GM12892 (cell line): ENCODE data around the gene RILP.

Source experiments
- POLR2A ChIP-seq: IDR thresholded peaks from 2 replicates; pipeline ENCODE4 v1.6.1; 2011; ENCODE audit warnings: low read depth, low read length, control low read depth
- POLR2AphosphoS5 ChIP-seq: IDR thresholded peaks from 2 replicates; pipeline ENCODE4 v1.6.1; 2011; ENCODE audit warnings: low read depth, low read length, control low read depth
- TAF1 ChIP-seq: IDR thresholded peaks from 2 replicates; pipeline ENCODE4 v1.6.1; 2011; ENCODE audit warnings: low read depth, mild to moderate bottlenecking, control low read depth, low read length, borderline replicate concordance

GRCh38 chr17:1605681-1606351 is 43.9 kb downstream of the RILP start:
- TF ChIP-seq POLR2AphosphoS5 (no peak), TAF1 (no peak), POLR2A (no peak)
